ENCODE results near the gene QRFPR. TPM values are rescaled to one million over a fixed set of nuclear protein-coding genes. Genes with fewer than 3 reads are reported as not detected.
"Not testable (repeated sequence)": the region's sequence is repeated elsewhere in the genome, so short reads cannot be mapped to it uniquely, and the experiment has no call there.

QRFPR gene
- total RNA-seq, 1 donor from 2014 or later: 0.89 TPM

DNA sequence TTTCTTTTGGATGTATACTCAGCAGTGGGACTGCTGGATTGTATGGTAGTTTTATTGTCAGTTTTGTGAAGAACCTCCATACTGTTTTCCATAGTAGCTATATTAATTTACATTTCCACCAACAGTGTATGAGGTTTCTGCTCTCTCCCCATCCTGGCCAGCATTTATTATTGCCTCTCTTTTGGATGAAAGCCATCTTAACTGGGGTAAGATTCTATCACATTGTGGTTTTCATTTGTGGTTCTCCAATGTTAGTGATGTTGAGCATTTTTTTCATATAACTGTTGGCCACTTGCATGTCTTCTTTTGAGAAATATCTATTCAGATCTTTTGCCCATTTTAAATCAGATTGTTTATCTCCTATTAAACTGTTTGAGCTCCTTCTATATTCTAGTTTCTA lies 27.6 kb downstream of the QRFPR start:
- intact Hi-C loops (cut with DNase I): no loop called here

DNA sequence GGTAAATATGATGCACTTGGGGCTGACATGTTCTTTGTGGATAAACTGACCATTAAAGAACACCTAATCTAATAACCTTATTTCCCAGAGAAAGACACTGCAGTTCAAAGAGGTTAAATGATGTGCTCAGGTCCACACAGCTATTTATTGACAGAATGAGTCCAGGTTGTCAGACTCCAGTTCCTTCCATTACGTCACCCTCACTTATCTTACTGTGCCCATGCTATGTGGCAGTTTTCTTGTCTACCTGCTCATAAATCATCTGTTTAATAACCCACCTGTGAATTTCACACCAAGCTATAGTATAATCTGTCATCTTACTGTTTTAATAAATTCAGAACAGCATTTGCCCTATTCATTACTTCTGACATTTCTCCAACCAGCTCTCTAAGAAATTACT lies 36.7 kb downstream of the QRFPR start:
- intact Hi-C loops (cut with DNase I): no loop called here

More for the DNA sequence above, 27.6 kb downstream of the QRFPR start:
- ATAC-seq (no peak), DNase-seq (ENCODE audit: missing footprints) (no peak)

DNA sequence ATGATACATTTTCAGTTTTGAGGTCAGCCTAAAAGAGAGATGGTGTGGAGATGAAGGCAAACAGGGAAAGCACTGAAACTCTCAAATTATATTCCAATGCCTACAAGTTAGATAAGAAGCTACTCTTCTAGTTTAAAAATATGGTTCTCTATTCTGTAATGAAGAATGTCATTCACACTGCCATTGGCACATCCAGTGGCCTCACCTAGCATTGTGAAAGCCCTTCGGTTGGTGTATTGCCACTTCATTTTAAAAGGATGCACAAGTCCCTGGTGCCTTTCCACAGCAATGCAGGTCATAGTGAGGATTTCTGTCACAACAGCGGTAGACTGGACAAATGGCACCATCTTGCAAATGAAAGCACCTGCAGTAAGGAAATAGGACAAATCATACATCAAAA lies 40.6 kb downstream of the QRFPR start:
- DNase-seq (ENCODE audit: missing footprints) (no peak), ATAC-seq (no peak)
- intact Hi-C loops (cut with DNase I): no loop called here

More for the DNA sequence above, 36.7 kb downstream of the QRFPR start:
- ATAC-seq (no peak), DNase-seq (ENCODE audit: missing footprints) (no peak)

GRCh38 chr4:121339824-121340223 lies 41.0 kb downstream of the QRFPR start:
- ATAC-seq (no peak), DNase-seq (ENCODE audit: missing footprints) (no peak)
- intact Hi-C loops (cut with DNase I): no loop called here

- intact Hi-C loops (cut with DNase I): no loop called here
- no peak for ATAC-seq
- DNase-seq (ENCODE audit: missing footprints): no peak
Observed at GRCh38 chr4:121339307-121339706, 41.5 kb downstream of the QRFPR start.

DNA sequence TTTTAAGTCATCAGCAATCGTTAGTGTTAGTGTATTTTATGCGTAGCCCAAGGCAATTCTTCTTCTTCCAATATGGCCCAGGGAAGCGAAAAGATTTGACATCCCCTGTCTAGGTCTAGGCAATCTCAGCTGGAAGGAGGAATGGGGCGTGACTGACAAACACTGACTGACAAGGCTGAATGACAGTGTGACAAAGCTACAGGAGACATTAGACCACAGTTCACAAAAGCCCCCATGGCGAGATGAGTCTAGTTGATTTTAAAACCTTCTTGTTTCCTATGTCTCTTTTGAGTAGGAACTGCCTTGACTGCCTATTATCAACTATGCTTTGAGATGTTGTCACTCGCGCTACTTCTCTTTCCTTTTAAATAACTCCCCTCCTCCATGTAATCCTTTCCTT lies 42.3 kb downstream of the QRFPR start:
- ATAC-seq: no peak
- DNase-seq (ENCODE audit: missing footprints): no peak
- intact Hi-C loops (cut with DNase I): no loop called here

- intact Hi-C loops (cut with DNase I): no loop called here
- DNase-seq (ENCODE audit: missing footprints) (no peak), ATAC-seq (no peak)
Observed at GRCh38 chr4:121336706-121337105, 44.1 kb downstream of the QRFPR start.

DNA sequence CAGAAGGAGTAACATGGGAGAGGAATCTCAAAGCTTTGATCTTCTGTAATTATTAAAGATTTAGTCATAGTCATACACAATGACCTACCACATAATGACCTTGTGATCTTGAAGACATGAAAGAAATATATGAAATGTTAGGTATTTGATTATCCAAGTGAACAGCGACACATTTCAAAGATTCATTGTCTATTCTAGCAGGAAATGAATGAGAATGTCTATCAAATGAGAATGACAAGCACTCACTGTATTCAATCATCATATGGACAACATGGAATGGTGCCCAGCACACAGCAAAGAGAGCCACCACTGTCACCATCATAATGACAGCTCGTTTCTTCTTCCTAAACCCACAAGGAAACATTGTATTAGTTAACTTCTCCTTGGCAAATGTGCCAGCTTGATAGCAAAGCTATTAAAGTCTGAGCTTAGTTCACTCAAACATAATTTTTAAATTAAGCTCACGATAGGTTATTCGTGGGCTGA lies 50.6 kb downstream of the QRFPR start:
- ATAC-seq: no peak
- intact Hi-C loops (cut with DNase I): no loop called here
- no peak for DNase-seq (ENCODE audit: missing footprints)

GRCh38 chr4:121326597-121326996 lies 54.2 kb downstream of the QRFPR start:
- DNase-seq (ENCODE audit: missing footprints) (no peak), ATAC-seq (no peak)
- intact Hi-C loops (cut with DNase I): no loop called here

GRCh38 chr4:121324331-121324730 lies 56.5 kb downstream of the QRFPR start:
- ATAC-seq: no peak

GRCh38 chr4:121321466-121321865 lies 59.4 kb downstream of the QRFPR start:
- DNase-seq (ENCODE audit: missing footprints) (no peak), ATAC-seq (no peak)
- intact Hi-C loops (cut with DNase I): no loop called here

More at GRCh38 chr4:121324331-121324730, 56.5 kb downstream of the QRFPR start:
- intact Hi-C loops (cut with DNase I): no loop called here
- no peak for DNase-seq (ENCODE audit: missing footprints)

GRCh38 chr4:121316091-121316490 lies 64.7 kb downstream of the QRFPR start:
- ATAC-seq: no peak
- DNase-seq (ENCODE audit: missing footprints): no peak
- intact Hi-C loops (cut with DNase I): no loop called here

DNA sequence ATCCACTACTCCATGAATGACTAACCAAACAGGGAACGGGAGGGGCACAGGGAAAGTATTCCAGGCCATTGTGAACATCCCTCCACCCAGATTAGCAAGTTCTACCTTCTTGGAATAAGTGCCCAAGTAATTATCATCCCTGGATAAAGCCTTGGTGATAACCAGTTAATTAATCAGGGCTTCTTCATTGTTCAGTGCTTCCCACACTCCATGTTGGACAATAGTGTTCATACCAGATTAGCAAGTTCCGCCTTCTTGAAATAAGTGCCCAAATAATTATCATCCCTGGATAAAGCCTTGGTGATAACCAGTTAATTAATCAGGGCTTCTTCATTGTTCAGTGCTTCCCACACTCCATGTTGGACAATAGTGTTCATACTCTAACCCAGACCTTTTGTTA lies 67.4 kb downstream of the QRFPR start:
- intact Hi-C loops (cut with DNase I); ATAC-seq; DNase-seq (ENCODE audit: missing footprints): not testable (repeated sequence)

DNA sequence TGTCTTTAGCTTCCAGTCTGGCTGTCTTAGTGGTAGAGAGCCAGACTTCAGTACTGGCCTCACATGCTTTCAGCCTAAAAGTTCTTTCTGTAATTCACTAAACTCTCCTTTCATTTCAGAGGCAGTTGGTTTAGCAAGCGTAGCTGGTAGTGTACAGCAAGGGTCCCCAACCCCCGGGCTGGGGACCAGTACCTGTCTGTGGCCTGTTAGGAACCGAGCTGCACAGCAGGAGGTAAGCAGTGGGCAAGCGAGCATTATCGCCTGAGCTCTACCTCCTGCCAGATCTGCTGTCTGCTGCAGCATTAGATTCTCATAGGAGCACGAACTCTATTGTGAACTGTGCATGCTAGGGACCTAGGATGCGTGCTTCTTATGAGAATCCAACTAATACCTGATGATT lies 72.0 kb downstream of the QRFPR start:
- ATAC-seq (no peak), DNase-seq (ENCODE audit: missing footprints) (no peak)
- intact Hi-C loops (cut with DNase I): no loop called here

- intact Hi-C loops (cut with DNase I): no loop called here
- no peak for DNase-seq (ENCODE audit: missing footprints)
- ATAC-seq: no peak
Observed at GRCh38 chr4:121308328-121308663, 72.5 kb downstream of the QRFPR start.

DNA sequence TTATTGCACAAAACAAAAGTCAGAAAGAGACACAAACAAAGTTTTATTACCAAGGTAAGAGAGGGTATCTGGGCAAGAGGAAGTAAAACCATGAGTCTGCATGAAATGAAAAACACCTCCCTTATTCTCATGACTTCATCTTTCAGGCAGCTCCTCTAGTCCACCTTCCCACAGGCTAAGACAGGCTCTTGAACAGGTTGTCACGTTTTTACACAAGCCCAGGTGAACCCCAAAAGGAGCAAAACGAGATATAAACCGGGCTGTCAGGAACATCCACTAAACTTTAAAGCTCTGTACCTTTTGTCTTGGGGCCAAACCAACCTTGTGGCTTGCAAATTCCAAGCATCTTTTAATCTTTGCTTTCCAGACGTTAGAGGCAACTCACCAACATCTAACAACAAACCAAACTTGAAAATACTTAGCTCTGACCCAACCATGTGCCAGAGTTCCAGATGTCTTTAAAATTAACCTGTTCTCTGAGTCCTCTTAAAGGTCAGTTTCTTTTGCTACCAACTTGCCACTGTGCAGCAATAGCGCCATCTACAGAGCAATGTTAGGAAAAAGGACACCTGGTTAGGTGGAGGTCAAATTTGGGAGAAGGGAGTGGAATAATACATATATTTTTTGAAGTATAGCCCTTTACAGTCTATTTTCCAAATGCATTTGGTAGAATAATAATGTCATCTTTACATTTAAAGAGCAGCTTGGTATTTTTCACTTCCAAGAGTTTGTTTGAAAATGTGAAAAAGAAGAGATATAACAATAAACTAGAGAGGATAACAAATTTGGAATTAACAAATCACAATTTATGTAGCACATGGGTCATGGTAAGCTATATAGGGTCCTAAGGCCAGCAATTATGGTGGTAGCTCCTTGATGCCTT lies 73.1 kb downstream of the QRFPR start:
- intact Hi-C loops (cut with DNase I): no loop called here
- DNase-seq (ENCODE audit: missing footprints): no peak
- no peak for ATAC-seq

DNA sequence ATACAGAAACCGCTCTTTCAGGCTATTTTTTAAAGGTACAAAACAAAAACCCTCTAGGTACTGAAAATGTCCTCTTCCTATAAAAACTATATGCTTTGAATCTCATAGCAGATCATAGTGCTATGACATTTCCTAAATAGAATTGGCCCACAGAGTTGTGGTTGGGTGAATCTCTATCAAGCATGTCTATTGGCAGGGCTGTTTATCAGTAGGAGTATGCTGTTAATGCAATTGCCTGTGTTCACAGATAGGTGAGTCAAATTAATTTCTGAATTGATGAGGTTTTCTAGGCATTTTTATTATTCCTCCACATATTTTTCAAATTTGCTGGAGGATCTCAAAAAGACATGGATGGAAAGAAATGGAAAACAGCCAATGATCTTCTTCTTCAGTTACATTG lies 73.9 kb downstream of the QRFPR start:
- ATAC-seq: no peak
- intact Hi-C loops (cut with DNase I): no loop called here
- no peak for DNase-seq (ENCODE audit: missing footprints)

DNA sequence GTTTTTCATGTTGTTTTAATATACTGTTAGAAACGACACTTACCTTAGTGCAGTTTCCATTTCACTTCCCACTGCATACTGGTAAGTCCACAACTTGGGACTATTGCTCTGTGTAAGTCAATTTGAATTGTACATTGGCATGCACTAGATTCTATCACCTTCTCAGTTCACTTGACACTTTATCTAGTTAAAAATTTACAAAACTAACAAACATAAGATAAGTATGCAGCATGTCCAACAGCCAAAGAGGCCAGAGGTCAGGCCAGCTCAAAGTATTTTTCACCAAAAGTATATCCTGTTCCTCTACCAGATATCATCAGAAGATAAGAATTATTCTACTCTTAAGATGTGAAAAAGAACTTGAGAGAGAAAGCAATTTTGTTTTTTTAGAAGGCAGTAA lies 75.9 kb downstream of the QRFPR start:
- ATAC-seq: no peak
- intact Hi-C loops (cut with DNase I): no loop called here
- DNase-seq (ENCODE audit: missing footprints): no peak

DNA sequence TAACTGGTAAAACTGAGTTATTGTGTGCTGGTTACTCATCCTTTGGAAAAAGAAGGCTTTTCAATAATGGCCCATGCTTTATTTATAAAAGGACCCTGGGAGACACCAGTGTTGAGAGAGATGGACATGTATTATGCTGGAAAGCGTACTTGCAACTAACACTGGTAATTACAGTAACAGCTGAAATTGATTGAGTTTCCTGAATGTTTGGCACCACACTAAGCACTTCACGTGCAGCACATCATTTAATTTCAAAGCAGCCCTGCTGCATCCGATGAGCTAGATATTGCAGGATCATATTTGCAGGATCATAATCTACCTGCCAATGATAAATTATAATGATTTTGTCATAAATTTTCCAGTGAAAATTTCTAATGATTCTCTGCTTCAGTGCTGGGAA lies 81.5 kb downstream of the QRFPR start:
- DNase-seq (ENCODE audit: missing footprints) (no peak), ATAC-seq (no peak)
- intact Hi-C loops (cut with DNase I): no loop called here

DNA sequence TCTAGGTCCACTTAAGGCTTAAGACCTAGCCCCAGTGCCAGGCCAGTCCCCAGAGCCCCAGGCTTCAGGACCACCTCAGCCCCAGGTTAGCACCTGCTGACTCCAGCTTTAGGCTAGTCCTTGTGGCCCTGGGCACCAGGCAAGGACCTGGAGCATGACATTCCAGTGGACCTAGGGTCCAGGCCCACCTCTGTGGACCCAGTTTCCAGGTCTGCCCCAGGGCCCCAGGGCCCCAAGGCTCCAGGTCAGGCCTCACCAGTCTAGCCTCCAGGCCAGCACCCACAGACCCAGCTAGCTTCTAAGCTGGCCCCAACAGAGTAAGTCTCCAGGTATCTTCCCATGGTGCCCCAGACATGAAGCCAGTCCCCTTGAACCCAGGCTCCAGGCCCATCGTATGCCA lies 97.5 kb downstream of the QRFPR start:
- no peak for ATAC-seq
- DNase-seq (ENCODE audit: missing footprints): no peak
- intact Hi-C loops (cut with DNase I): no loop called here

DNA sequence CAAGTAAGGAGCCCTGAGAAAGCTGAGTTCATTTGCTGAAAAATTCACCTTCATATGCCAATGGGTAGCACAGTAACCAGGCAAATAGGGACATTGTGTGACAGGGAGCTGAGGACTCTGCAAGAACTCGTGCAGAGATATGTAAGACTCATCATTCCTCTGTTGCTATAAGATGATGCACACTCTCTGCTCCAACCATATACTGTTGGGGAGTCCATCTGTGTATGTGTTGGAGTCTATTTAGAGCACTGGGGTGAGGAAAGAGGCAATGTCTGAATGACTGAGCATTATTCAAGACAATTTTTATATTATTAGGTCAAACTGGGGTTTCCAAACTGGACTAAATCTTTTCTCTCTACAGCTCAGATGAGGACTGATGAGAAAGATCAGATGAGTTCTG lies 100.4 kb downstream of the QRFPR start:
- intact Hi-C loops (cut with DNase I): no loop called here
- DNase-seq (ENCODE audit: missing footprints) (no peak), ATAC-seq (no peak)

All from Right ventricle myocardium inferior (tissue), 1 donor.